Transverse colon (tissue), 4 donors: ENCODE measurements around the gene FOXA1. TPM values are rescaled to one million over a fixed set of nuclear protein-coding genes. Genes with fewer than 3 reads are reported as not detected.

Experiments used
- DNase-seq: peaks from one replicate; pipeline ENCODE4 v3.0.0-alpha.2; 2019
- H3K27ac ChIP-seq, 4 donors: fragments of 200-600 bp; sonication (generic); 2 replicates each; pipeline ENCODE4 v1.5.1; 2016 to 2018; ENCODE audit warnings: inconsistent platforms in 4 of 4
- H3K27me3 ChIP-seq: fragments of 200-600 bp; sonication (generic); 2 replicates; pipeline ENCODE4 v1.5.1; 2017; ENCODE audit warnings: inconsistent platforms
- H3K36me3 ChIP-seq, 4 donors: fragments of 200-600 bp; sonication (generic); 2 replicates each; pipeline ENCODE4 v1.5.1; 2017 to 2019; ENCODE audit warnings: inconsistent platforms in 4 of 4
- H3K4me1 ChIP-seq, 4 donors: fragments of 200-600 bp; sonication (generic); 2 replicates each; pipeline ENCODE4 v1.5.1; 2017 to 2020; ENCODE audit warnings: inconsistent platforms in 4 of 4
- H3K4me3 ChIP-seq, 4 donors: fragments of 200-600 bp; sonication (generic); 1 replicate in 1 of 4; 2 replicates in 3 of 4; pipeline versions ENCODE4 v1.5.1 to v1.6.1; 2017 to 2019; ENCODE audit warnings: inconsistent platforms in 4 of 4
- H3K9me3 ChIP-seq, 2 donors: fragments of 200-600 bp; sonication (generic); 2 replicates each; pipeline ENCODE4 v1.5.1; 2017 to 2019; ENCODE audit warnings: inconsistent platforms in 2 of 2
- EP300 ChIP-seq: sonication (generic); formaldehyde crosslinking; IDR thresholded peaks from one replicate; pipeline ENCODE4 v1.6.1; 2017; ENCODE audit warnings: antibody characterized with exemption, low read depth
- POLR2A ChIP-seq: fragments of 450-650 bp; IDR thresholded peaks from one replicate; pipeline ENCODE4 v1.6.1; 2016; ENCODE audit warnings: antibody characterized with exemption, mild to moderate bottlenecking, moderate library complexity
- POLR2AphosphoS5 ChIP-seq, 3 donors: sonication (generic); formaldehyde crosslinking; IDR thresholded peaks; one replicate each; pipeline ENCODE4 v1.6.1; 2016; ENCODE audit warnings: antibody characterized with exemption in 3 of 3
- WGBS, 2 donors: methylation state at CpG; one replicate each; pipeline ENCODE4 v1.1.5; 2018; ENCODE audit warnings: low coverage in 1 of 2; 5-methylcytosine and 5-hydroxymethylcytosine counted together
- in situ Hi-C, 4 donors: fragments of 200-750 bp; cut with MboI; loops; one replicate each; pipeline versions ENCODE4 v1.15.0 to v1.15.1; 2017; ENCODE audit warnings: low sequenced_read_pairs in 3 of 4, low pct_ligation_motif_present in 1 of 4, low pct_unique_long_range_greater_than_20kb in 1 of 4
- intact Hi-C: fragments of 100-400 bp; cut with DNase I; formaldehyde crosslinking; loops from one replicate; pipeline ENCODE4 v1.15.1; 2023; ENCODE audit warnings: low total_unique reads
- total RNA-seq, 4 donors: library from RNA; depleted of rRNA; stranded (reverse); fragments of >200 nt; gene quantifications; one replicate each; pipeline ENCODE4 v1.1.0, GENCODE V29; 2016
- TF ChIP-seq, protein P1 (sequence below), 5 experiments: fragments of 200-600 bp in 3 of 5; fragments of 450-650 bp in 2 of 5; sonication (generic) in 3 of 5; IDR thresholded peaks; 1 replicate in 2 of 5; 2 replicates in 3 of 5; pipeline ENCODE4 v1.5.1; 2016 to 2017; ENCODE audit warnings: antibody characterized with exemption in 5 of 5, inconsistent platforms in 3 of 5, mild to moderate bottlenecking in 2 of 5, moderate library complexity in 1 of 5

FOXA1 gene
- total RNA-seq, 4 donors from 2014 or later = 53.2 to 157 (median 71.4) TPM

DNA sequence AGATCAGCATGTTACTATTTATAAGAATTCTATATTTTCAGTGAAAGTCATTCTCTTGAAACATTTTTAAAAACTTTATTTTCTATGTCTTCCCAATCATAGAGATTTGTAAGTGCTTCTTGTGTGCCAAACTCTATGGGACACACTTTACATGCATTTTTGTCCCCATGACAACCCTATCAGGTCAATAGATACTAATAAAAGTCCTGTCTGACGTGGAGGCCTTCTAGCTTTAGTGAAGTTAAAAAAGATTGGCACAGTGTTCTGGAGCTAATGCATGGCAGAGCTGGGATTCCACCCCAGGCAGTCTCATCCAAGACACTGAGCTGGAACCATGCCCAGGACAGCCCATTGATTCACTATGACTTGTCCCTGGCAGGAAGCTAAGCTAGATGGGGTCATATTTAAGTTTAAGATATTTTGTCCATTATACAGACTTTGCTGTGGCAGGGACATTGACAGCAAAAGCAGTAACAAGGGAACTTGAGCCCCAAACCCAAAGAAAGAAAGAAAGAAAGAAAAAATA, 28.4 kb upstream of the FOXA1 start:
- H3K4me1 ChIP-seq = no peaks in the 10 kb centered on the region

DNA sequence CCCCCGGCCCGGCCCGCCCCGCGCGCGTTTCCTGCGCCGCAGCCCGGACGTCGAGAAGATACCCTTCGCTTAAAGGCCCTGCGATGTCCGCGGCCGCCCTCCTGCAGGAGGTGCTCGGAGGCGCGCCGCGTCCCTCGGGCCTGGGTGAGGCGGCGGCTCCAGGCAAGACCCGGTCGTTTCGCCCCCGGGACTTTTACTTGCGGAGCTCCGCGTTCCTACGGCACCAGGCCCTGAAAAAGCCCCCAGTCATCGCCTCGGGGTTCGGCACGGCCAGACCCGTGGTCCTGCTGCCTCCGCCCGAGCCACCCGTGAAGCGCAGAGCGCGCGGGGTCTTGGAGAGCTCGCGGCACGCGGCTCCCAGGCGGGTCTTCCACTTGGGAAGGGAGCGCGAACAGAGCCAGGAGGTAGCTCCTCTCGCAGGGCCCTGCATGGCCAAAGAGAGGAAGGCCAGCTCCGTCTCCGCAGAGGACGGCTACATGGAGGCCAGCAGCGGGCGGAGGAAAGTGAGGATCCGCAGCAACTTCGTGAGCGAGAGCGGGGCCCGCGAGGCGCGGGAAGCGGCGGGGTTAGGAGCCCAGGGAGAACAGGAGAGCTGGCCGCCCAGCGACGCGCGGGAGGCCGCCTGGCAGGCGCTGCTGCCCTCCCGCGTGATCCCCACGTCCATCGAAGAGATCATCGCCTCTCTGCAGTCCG, 27.3 kb upstream of the FOXA1 start:
- in situ Hi-C loops (no loop called here), intact Hi-C loops (no loop called here)
- no peak overlapping the region for H3K27ac ChIP-seq
- no peak for DNase-seq
- peak overlapping the region in 2 of 4 donors; percentile 13 to 17 for H3K4me3 ChIP-seq
- TF ChIP-seq EP300 = no peak
- TF ChIP-seq, protein P1, sequence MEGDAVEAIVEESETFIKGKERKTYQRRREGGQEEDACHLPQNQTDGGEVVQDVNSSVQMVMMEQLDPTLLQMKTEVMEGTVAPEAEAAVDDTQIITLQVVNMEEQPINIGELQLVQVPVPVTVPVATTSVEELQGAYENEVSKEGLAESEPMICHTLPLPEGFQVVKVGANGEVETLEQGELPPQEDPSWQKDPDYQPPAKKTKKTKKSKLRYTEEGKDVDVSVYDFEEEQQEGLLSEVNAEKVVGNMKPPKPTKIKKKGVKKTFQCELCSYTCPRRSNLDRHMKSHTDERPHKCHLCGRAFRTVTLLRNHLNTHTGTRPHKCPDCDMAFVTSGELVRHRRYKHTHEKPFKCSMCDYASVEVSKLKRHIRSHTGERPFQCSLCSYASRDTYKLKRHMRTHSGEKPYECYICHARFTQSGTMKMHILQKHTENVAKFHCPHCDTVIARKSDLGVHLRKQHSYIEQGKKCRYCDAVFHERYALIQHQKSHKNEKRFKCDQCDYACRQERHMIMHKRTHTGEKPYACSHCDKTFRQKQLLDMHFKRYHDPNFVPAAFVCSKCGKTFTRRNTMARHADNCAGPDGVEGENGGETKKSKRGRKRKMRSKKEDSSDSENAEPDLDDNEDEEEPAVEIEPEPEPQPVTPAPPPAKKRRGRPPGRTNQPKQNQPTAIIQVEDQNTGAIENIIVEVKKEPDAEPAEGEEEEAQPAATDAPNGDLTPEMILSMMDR (IDR thresholded peaks at IDR 0.05) = no peak
- no peak for TF ChIP-seq POLR2A
- no peak for TF ChIP-seq POLR2AphosphoS5 (IDR thresholded peaks at IDR 0.05)
- 44% methylated on average over 79 of the region's 81 CpGs; no CpG with 5 or more reads in 1 of the 2 donors for WGBS, 2 donors
- no peaks in the 10 kb centered on the region for H3K9me3 ChIP-seq
- no peaks in the 10 kb centered on the region for H3K4me1 ChIP-seq
- H3K27me3 ChIP-seq = peaks cover 28% of the 10 kb centered on the region
- H3K36me3 ChIP-seq = no peaks in the 10 kb centered on the region

More for the DNA sequence above, 28.4 kb upstream of the FOXA1 start:
- Histone ChIP-seq H3K27ac (no peak overlapping the region), H3K9me3 (no peaks in the 10 kb centered on the region), H3K36me3 (no peaks in the 10 kb centered on the region), H3K27me3 (peaks cover 28% of the 10 kb centered on the region), H3K4me3 (no peak overlapping the region)
- 63% methylated on average over 1 of the region's 1 CpG; no CpG with 5 or more reads in 1 of the 2 donors for WGBS, 2 donors
- in situ Hi-C loops (no loop called here), intact Hi-C loops (no loop called here)
- DNase-seq = no peak
- TF ChIP-seq POLR2AphosphoS5 (IDR thresholded peaks at IDR 0.05) = no peak
- TF ChIP-seq EP300 = no peak
- TF ChIP-seq, protein P1 (IDR thresholded peaks at IDR 0.05) = no peak
- no peak for TF ChIP-seq POLR2A

DNA sequence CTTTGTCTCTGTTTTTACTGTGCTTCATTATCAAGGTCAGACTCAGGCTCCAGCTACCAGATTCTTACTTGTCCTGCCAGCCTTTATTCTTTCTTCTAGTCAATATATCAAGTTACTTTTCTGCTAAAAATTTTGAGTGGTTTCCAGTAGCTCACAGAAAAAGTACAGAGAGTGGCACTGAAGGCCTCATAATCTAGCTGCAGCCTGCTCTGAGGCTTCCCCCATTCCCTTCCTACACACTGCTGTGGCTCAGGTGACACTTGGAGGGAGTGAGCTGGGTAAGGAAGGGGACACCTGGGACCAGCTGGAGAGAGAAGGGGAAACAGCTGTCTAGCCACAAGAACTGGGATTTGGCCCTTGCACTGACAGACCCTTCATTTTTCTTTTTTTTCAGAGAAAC, 25.8 kb upstream of the FOXA1 start:
- no peak overlapping the region for H3K4me3 ChIP-seq
- H3K27me3 ChIP-seq = peaks cover 28% of the 10 kb centered on the region
- H3K9me3 ChIP-seq = peaks cover 4 to 6% of the 10 kb centered on the region in 2 donors
- intact Hi-C loops (no loop called here), in situ Hi-C loops (no loop called here)
- no peaks in the 10 kb centered on the region for H3K36me3 ChIP-seq
- TF ChIP-seq POLR2A = no peak
- no peak for TF ChIP-seq POLR2AphosphoS5 (IDR thresholded peaks at IDR 0.05)
- no peak for TF ChIP-seq EP300
- TF ChIP-seq, protein P1 (IDR thresholded peaks at IDR 0.05) = no peak
- no peak overlapping the region for H3K27ac ChIP-seq
- no peaks in the 10 kb centered on the region for H3K4me1 ChIP-seq
- DNase-seq = no peak

DNA sequence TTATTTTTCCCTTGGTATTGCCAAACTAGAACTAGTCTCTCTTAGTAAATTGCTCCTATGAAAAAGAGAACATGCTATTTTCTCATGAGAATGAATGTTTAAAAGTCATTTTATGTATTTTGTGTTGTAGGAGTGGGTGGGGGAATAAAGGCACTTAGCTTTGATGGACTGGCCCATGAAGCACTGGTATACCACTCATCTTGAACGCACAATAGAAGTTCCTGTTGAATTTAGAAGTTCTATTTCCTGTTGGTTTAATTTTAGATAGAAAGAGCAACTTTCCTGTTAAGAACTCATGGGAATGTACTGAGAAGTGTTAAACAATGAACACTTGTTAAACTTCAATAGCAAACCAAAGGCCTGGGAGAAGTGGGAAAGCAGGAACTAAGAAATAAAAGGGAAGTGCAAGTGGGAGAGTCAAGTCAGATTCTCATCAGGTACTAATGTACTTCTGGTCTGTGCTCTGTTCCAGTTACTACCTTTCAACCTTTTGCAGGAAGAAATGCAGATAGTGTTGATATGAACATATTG, 23.5 kb upstream of the FOXA1 start:
- WGBS, 2 donors = 57 to 58% methylated on average over 1 of the region's 1 CpG
- no peak overlapping the region for H3K27ac ChIP-seq
- H3K27me3 ChIP-seq = peaks cover 29% of the 10 kb centered on the region

More for the DNA sequence above, 23.5 kb upstream of the FOXA1 start:
- intact Hi-C loops (no loop called here), in situ Hi-C loops (no loop called here)
- TF ChIP-seq, protein P1 (IDR thresholded peaks at IDR 0.05) = no peak
- no peak for TF ChIP-seq EP300
- no peak for TF ChIP-seq POLR2A
- no peak for TF ChIP-seq POLR2AphosphoS5 (IDR thresholded peaks at IDR 0.05)
- Histone ChIP-seq H3K36me3 (no peaks in the 10 kb centered on the region), H3K9me3 (peaks cover 23 to 29% of the 10 kb centered on the region in 2 donors), H3K4me3 (no peak overlapping the region), H3K4me1 (no peaks in the 10 kb centered on the region)
- DNase-seq = no peak
